Mammary epithelial cell (primary cell): ENCODE measurements around the gene GPATCH1.

Source experiments
- EZH2 ChIP-seq: IDR thresholded peaks from 2 replicates; pipeline ENCODE4 v1.6.1; 2012; ENCODE audit warnings: low read length, inconsistent platforms, borderline replicate concordance
- TF ChIP-seq, protein P1 (sequence below), 2 donors: IDR thresholded peaks in 1 of 2; conservative IDR thresholded peaks in 1 of 2; 2 replicates each; pipeline ENCODE4 v1.5.1; 2011 to 2012; ENCODE audit warnings: inconsistent platforms in 2 of 2, low read length in 2 of 2, mild to moderate bottlenecking in 2 of 2, control low read depth in 1 of 2, low read depth in 1 of 2; ENCODE audit not compliant: insufficient read depth in 1 of 2; ENCODE audit errors: extremely low read depth in 1 of 2

- TF ChIP-seq, protein P1, sequence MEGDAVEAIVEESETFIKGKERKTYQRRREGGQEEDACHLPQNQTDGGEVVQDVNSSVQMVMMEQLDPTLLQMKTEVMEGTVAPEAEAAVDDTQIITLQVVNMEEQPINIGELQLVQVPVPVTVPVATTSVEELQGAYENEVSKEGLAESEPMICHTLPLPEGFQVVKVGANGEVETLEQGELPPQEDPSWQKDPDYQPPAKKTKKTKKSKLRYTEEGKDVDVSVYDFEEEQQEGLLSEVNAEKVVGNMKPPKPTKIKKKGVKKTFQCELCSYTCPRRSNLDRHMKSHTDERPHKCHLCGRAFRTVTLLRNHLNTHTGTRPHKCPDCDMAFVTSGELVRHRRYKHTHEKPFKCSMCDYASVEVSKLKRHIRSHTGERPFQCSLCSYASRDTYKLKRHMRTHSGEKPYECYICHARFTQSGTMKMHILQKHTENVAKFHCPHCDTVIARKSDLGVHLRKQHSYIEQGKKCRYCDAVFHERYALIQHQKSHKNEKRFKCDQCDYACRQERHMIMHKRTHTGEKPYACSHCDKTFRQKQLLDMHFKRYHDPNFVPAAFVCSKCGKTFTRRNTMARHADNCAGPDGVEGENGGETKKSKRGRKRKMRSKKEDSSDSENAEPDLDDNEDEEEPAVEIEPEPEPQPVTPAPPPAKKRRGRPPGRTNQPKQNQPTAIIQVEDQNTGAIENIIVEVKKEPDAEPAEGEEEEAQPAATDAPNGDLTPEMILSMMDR (conservative IDR thresholded peaks at IDR 0.05 in 1 of 2, IDR thresholded peaks at IDR 0.05 in 1 of 2; ENCODE audit: extremely low read depth in 1 of 2, insufficient read depth in 1 of 2, low read depth in 1 of 2, low read length in 2 of 2), result no peak
- no peak for TF ChIP-seq EZH2
Measured at GRCh38 chr19:33108161-33108560, 27.2 kb downstream of the GPATCH1 start.
